Activated T-cell treated with anti-CD3 and anti-CD28 coated beads for 24 hours (primary cell): ENCODE measurements around the gene RAD51B.
"Not testable (repeated sequence)": the region's sequence is repeated elsewhere in the genome, so short reads cannot be mapped to it uniquely, and the experiment has no call there.

Experiments used
- DNase-seq: peaks from one replicate; pipeline ENCODE4 v3.0.0-alpha.2; 2020; ENCODE audit warnings: low read depth

RAD51B gene

GRCh38 chr14:68212361-68212760 is 392.8 kb downstream of the RAD51B start:
- DNase-seq: no peak

GRCh38 chr14:68214431-68214830 is 394.9 kb downstream of the RAD51B start:
- no peak for DNase-seq

GRCh38 chr14:68215629-68216028 is 396.1 kb downstream of the RAD51B start:
- no peak for DNase-seq

GRCh38 chr14:68216079-68216478 is 396.5 kb downstream of the RAD51B start:
- DNase-seq: no peak

GRCh38 chr14:68216957-68217356 is 397.4 kb downstream of the RAD51B start:
- DNase-seq: no peak

- no peak for DNase-seq
Measured at GRCh38 chr14:68217791-68218340, 398.3 kb downstream of the RAD51B start.

- DNase-seq: no peak
Measured at GRCh38 chr14:68219407-68219806, 399.8 kb downstream of the RAD51B start.

- not testable (repeated sequence) for DNase-seq
Measured at GRCh38 chr14:68221046-68221445, 401.5 kb downstream of the RAD51B start.

GRCh38 chr14:68222154-68222553 is 402.6 kb downstream of the RAD51B start:
- DNase-seq: no peak

- no peak for DNase-seq
Measured at GRCh38 chr14:68222726-68223125, 403.1 kb downstream of the RAD51B start.

- no peak for DNase-seq
Measured at GRCh38 chr14:68223631-68224030, 404.1 kb downstream of the RAD51B start.

GRCh38 chr14:68225321-68225720 is 405.7 kb downstream of the RAD51B start:
- no peak for DNase-seq

GRCh38 chr14:68226523-68226922 is 406.9 kb downstream of the RAD51B start:
- DNase-seq: no peak

- no peak for DNase-seq
Measured at GRCh38 chr14:68228656-68229055, 409.1 kb downstream of the RAD51B start.

GRCh38 chr14:68229423-68230100 is 410.0 kb downstream of the RAD51B start:
- no peak for DNase-seq

GRCh38 chr14:68230202-68230949 is 410.8 kb downstream of the RAD51B start:
- DNase-seq: no peak

GRCh38 chr14:68230950-68231717 is 411.6 kb downstream of the RAD51B start:
- no peak for DNase-seq

- no peak for DNase-seq
Measured at GRCh38 chr14:68231898-68232297, 412.3 kb downstream of the RAD51B start.

- DNase-seq: peak; percentile 40
Measured at GRCh38 chr14:68232300-68233055, 412.9 kb downstream of the RAD51B start.

GRCh38 chr14:68233101-68233784 is 413.7 kb downstream of the RAD51B start:
- no peak for DNase-seq
